Colonic mucosa (tissue), 4 donors: ENCODE data around the gene RHBDD1. TPM values are rescaled to one million over a fixed set of nuclear protein-coding genes. Genes with fewer than 3 reads are reported as not detected.

Experiments used
- DNase-seq: peaks from one replicate; pipeline ENCODE4 v3.0.0-alpha.2; 2020
- H3K27ac ChIP-seq: fragments of 200-600 bp; one replicate; pipeline ENCODE4 v1.8.0; 2021
- H3K27me3 ChIP-seq: fragments of 200-600 bp; one replicate; pipeline ENCODE4 v1.8.0; 2021
- H3K36me3 ChIP-seq: fragments of 200-600 bp; one replicate; pipeline ENCODE4 v1.8.0; 2021
- H3K4me1 ChIP-seq: fragments of 200-600 bp; one replicate; pipeline ENCODE4 v1.8.0; 2021; ENCODE audit warnings: mild to moderate bottlenecking
- H3K4me3 ChIP-seq: fragments of 200-600 bp; one replicate; pipeline ENCODE4 v1.8.0; 2021
- H3K9ac ChIP-seq, 2 donors: one replicate each; pipeline ENCODE4 v1.7.0; 2013; ENCODE audit warnings: control low read depth in 2 of 2, low read depth in 2 of 2, low read length in 2 of 2
- H3K9me3 ChIP-seq: fragments of 200-600 bp; one replicate; pipeline ENCODE4 v1.8.0; 2021
- intact Hi-C: fragments of 100-400 bp; cut with DNase I; formaldehyde crosslinking; loops from one replicate; pipeline ENCODE4 v1.14.1; 2022
- total RNA-seq, 2 donors: library from RNA; stranded (reverse); fragmentation: NEBNext Ultra II Directional in 1 of 2; extraction: Animal tissue kit (Norgen Biotek cat#: 25700) in 1 of 2; gene quantifications; one replicate each; pipeline ENCODE4 v1.2.1, GENCODE V29; 2021
- TF ChIP-seq, protein P1 (sequence below): fragments of 200-600 bp; IDR thresholded peaks from one replicate; pipeline ENCODE4 v1.8.0; 2022; ENCODE audit warnings: antibody characterized with exemption, mild to moderate bottlenecking
- donor health status: healthy.
- donor health status: DM: no; HTN: no; CAD: no.
- donor health status: DM: no; HTN: no; CAD: no.

Gene RHBDD1
- total RNA-seq, 2 donors from 2014 or later = 29.9 to 31.7 TPM

- peak overlapping the region in 1 of 2 donors; percentile 48 for H3K9ac ChIP-seq
- peak; percentile 33 for DNase-seq
- H3K4me1 ChIP-seq = no peaks in the 10 kb centered on the region
- no peaks in the 10 kb centered on the region for H3K27me3 ChIP-seq
- H3K27ac ChIP-seq = peak overlapping the region; percentile 83
- peak overlapping the region; percentile 25 for H3K4me3 ChIP-seq
- intact Hi-C loops = loop anchor here (10.0 kb wide), 2 partner anchors 140 to 350 kb away; no protein-coding TSS in a partner anchor
- no peaks in the 10 kb centered on the region for H3K36me3 ChIP-seq
- H3K9me3 ChIP-seq = no peaks in the 10 kb centered on the region
- TF ChIP-seq, protein P1, sequence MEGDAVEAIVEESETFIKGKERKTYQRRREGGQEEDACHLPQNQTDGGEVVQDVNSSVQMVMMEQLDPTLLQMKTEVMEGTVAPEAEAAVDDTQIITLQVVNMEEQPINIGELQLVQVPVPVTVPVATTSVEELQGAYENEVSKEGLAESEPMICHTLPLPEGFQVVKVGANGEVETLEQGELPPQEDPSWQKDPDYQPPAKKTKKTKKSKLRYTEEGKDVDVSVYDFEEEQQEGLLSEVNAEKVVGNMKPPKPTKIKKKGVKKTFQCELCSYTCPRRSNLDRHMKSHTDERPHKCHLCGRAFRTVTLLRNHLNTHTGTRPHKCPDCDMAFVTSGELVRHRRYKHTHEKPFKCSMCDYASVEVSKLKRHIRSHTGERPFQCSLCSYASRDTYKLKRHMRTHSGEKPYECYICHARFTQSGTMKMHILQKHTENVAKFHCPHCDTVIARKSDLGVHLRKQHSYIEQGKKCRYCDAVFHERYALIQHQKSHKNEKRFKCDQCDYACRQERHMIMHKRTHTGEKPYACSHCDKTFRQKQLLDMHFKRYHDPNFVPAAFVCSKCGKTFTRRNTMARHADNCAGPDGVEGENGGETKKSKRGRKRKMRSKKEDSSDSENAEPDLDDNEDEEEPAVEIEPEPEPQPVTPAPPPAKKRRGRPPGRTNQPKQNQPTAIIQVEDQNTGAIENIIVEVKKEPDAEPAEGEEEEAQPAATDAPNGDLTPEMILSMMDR = no peak
These were observed 41.1 kb upstream of the RHBDD1 start for GRCh38 chr2:226794751-226795171.

GRCh38 chr2:226795281-226796011 lies 40.4 kb upstream of the RHBDD1 start:
- Histone ChIP-seq H3K27ac (peak overlapping the region; percentile 83), H3K4me3 (peak overlapping the region; percentile 25), H3K36me3 (no peaks in the 10 kb centered on the region), H3K4me1 (no peaks in the 10 kb centered on the region), H3K9me3 (no peaks in the 10 kb centered on the region), H3K27me3 (no peaks in the 10 kb centered on the region), H3K9ac (peak overlapping the region; percentile 36 to 48)
- TF ChIP-seq, protein P1 = no peak
- no peak for DNase-seq
- intact Hi-C loops = loop anchor here (10.0 kb wide), 2 partner anchors 141 to 351 kb away; no protein-coding TSS in a partner anchor

- peak overlapping the region; percentile 83 for H3K27ac ChIP-seq
- no peaks in the 10 kb centered on the region for H3K36me3 ChIP-seq
- TF ChIP-seq, protein P1 = no peak
- no peaks in the 10 kb centered on the region for H3K27me3 ChIP-seq
- H3K9ac ChIP-seq = peak overlapping the region; percentile 36 to 48
- DNase-seq = no peak
- H3K9me3 ChIP-seq = no peaks in the 10 kb centered on the region
- H3K4me1 ChIP-seq = no peaks in the 10 kb centered on the region
- intact Hi-C loops = loop anchor here (10.0 kb wide), 2 partner anchors 141 to 351 kb away; no protein-coding TSS in a partner anchor
- H3K4me3 ChIP-seq = peak overlapping the region; percentile 25
These were observed 39.6 kb upstream of the RHBDD1 start for GRCh38 chr2:226796012-226796839.

GRCh38 chr2:226796840-226797288 lies 39.0 kb upstream of the RHBDD1 start:
- Histone ChIP-seq H3K36me3 (no peaks in the 10 kb centered on the region), H3K27ac (peak overlapping the region; percentile 83), H3K4me1 (no peaks in the 10 kb centered on the region), H3K27me3 (no peaks in the 10 kb centered on the region), H3K9ac (peak overlapping the region; percentile 36 to 73), H3K9me3 (no peaks in the 10 kb centered on the region), H3K4me3 (peak overlapping the region; percentile 68)
- TF ChIP-seq, protein P1 = peak; percentile 41
- DNase-seq = peak; percentile 35
- intact Hi-C loops = loop anchor here (10.0 kb wide), 2 partner anchors 142 to 352 kb away; no protein-coding TSS in a partner anchor

GRCh38 chr2:226797289-226797988 lies 38.4 kb upstream of the RHBDD1 start:
- no peaks in the 10 kb centered on the region for H3K4me1 ChIP-seq
- TF ChIP-seq, protein P1 = no peak

More at GRCh38 chr2:226797289-226797988, 38.4 kb upstream of the RHBDD1 start:
- peak; percentile 28 for DNase-seq
- Histone ChIP-seq H3K36me3 (no peaks in the 10 kb centered on the region), H3K27ac (peak overlapping the region; percentile 83), H3K9ac (peak overlapping the region; percentile 58 to 73), H3K9me3 (no peaks in the 10 kb centered on the region), H3K27me3 (no peaks in the 10 kb centered on the region), H3K4me3 (peak overlapping the region; percentile 68)
- intact Hi-C loops = loop anchor here (10.0 kb wide), 2 partner anchors 143 to 353 kb away; no protein-coding TSS in a partner anchor
